Panc1 (cell line): Measurements from ENCODE around the gene DCANP1.

Source experiments
- POLR2AphosphoS5 ChIP-seq: IDR thresholded peaks from 2 replicates; pipeline ENCODE4 v1.6.1; 2012; ENCODE audit warnings: mild to moderate bottlenecking, low read depth, low read length, moderate library complexity
- TCF7L2 ChIP-seq: IDR thresholded peaks from 2 replicates; pipeline ENCODE4 v1.6.1; 2011; ENCODE audit warnings: mild to moderate bottlenecking, low read depth, low read length, inconsistent platforms
- TF ChIP-seq, protein P1 (sequence below): fragments of 450-650 bp; IDR thresholded peaks from 2 replicates; pipeline ENCODE4 v1.5.1; 2017; ENCODE audit warnings: mild to moderate bottlenecking
- TF ChIP-seq, protein P2 (sequence below), 2 experiments: IDR thresholded peaks; 2 replicates each; pipeline ENCODE4 v1.6.1; 2011 to 2012; ENCODE audit warnings: low read depth in 2 of 2, control low read depth in 1 of 2, low read length in 1 of 2, mild to moderate bottlenecking in 1 of 2, moderate library complexity in 1 of 2; ENCODE audit not compliant: insufficient read depth in 1 of 2

DNA sequence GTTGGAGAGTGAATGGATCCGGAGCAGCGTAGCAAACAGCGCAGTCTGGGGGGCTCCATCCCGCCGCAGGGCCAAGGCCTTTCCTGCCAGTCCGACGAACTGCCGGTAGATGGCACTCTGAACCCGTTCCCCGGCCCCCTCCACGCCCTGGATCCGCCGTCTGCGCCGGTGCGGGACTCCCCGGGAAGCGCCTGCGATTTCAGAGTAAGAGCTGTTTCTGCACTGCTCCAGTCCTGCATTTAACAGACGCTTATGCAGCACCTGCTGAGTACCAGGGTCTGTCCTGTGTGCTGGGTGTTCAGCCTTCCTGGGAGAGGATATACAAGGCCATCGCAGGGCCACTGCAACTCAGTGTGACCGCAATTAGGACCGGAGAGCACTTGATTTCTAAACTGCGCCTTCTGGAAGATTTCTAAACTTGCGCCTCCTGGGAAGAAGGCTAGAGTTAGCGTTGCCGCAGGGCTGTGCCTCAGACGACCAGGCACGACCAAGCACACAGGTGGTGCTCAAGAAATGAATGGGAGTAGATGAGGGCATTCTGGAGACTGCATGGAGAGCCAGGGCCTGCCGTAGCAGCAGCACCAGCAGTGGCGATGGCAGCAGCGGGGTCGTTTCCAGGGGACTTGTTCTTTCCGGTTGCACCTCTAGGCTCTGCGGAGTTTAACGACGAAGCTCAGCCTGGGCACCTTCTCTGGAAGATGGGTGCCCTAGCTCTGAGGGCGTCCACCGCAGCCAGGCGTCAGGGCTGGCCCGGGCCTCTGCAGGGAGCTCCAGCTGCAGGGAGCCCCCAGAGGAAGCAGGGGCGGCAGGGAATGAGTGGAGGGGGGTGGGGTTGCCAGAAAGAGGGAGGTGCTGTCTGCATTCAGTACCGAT is 19.3 kb upstream of the DCANP1 start:
- TF ChIP-seq, protein P1, sequence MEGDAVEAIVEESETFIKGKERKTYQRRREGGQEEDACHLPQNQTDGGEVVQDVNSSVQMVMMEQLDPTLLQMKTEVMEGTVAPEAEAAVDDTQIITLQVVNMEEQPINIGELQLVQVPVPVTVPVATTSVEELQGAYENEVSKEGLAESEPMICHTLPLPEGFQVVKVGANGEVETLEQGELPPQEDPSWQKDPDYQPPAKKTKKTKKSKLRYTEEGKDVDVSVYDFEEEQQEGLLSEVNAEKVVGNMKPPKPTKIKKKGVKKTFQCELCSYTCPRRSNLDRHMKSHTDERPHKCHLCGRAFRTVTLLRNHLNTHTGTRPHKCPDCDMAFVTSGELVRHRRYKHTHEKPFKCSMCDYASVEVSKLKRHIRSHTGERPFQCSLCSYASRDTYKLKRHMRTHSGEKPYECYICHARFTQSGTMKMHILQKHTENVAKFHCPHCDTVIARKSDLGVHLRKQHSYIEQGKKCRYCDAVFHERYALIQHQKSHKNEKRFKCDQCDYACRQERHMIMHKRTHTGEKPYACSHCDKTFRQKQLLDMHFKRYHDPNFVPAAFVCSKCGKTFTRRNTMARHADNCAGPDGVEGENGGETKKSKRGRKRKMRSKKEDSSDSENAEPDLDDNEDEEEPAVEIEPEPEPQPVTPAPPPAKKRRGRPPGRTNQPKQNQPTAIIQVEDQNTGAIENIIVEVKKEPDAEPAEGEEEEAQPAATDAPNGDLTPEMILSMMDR, result peak; percentile 95
- TF ChIP-seq POLR2AphosphoS5, result no peak
- TF ChIP-seq TCF7L2, result no peak
- TF ChIP-seq, protein P2, sequence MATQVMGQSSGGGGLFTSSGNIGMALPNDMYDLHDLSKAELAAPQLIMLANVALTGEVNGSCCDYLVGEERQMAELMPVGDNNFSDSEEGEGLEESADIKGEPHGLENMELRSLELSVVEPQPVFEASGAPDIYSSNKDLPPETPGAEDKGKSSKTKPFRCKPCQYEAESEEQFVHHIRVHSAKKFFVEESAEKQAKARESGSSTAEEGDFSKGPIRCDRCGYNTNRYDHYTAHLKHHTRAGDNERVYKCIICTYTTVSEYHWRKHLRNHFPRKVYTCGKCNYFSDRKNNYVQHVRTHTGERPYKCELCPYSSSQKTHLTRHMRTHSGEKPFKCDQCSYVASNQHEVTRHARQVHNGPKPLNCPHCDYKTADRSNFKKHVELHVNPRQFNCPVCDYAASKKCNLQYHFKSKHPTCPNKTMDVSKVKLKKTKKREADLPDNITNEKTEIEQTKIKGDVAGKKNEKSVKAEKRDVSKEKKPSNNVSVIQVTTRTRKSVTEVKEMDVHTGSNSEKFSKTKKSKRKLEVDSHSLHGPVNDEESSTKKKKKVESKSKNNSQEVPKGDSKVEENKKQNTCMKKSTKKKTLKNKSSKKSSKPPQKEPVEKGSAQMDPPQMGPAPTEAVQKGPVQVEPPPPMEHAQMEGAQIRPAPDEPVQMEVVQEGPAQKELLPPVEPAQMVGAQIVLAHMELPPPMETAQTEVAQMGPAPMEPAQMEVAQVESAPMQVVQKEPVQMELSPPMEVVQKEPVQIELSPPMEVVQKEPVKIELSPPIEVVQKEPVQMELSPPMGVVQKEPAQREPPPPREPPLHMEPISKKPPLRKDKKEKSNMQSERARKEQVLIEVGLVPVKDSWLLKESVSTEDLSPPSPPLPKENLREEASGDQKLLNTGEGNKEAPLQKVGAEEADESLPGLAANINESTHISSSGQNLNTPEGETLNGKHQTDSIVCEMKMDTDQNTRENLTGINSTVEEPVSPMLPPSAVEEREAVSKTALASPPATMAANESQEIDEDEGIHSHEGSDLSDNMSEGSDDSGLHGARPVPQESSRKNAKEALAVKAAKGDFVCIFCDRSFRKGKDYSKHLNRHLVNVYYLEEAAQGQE (IDR thresholded peaks at IDR 0.05; ENCODE audit: insufficient read depth in 1 of 2, low read depth in 2 of 2, low read length in 1 of 2), result no peak
